Measurements from ENCODE around the gene CCN6. TPM values are rescaled to one million over a fixed set of nuclear protein-coding genes. Genes with fewer than 3 reads are reported as not detected.

The CCN6 gene
- under 1 TPM in 10 of 12 donors, not detected in 2; 0.16 to 0.52 (median 0.30) TPM for polyA plus RNA-seq (ENCODE audit: insufficient read length in 12 of 12)
- long read RNA-seq, donor 1, partial matches to known transcripts, result 32 of 32 reads
- long read RNA-seq, donor 1, other reads (novel, unspliced or antisense), result 0 of 32 reads
- long read RNA-seq, donor 2, result 0 reads
- long read RNA-seq, donor 3, result 0 reads
- long read RNA-seq, donor 4, result 0 reads
- long read RNA-seq, donor 5, result 0 reads
- long read RNA-seq, donor 6, result 0 reads
- long read RNA-seq, donor 7, result 0 reads
- long read RNA-seq, donor 8, result 0 reads
- long read RNA-seq, donor 9, result 0 reads
- long read RNA-seq, donor 10, result 0 reads
- long read RNA-seq, donor 11, result 0 reads

- no peak for DNase-seq
Observed at GRCh38 chr6:112054001-112054400, at the start of gene CCN6. Gene CCN6 (plus strand): TSS chr6:112054104. CDS start chr6:112054358, 254 bp downstream.

DNA sequence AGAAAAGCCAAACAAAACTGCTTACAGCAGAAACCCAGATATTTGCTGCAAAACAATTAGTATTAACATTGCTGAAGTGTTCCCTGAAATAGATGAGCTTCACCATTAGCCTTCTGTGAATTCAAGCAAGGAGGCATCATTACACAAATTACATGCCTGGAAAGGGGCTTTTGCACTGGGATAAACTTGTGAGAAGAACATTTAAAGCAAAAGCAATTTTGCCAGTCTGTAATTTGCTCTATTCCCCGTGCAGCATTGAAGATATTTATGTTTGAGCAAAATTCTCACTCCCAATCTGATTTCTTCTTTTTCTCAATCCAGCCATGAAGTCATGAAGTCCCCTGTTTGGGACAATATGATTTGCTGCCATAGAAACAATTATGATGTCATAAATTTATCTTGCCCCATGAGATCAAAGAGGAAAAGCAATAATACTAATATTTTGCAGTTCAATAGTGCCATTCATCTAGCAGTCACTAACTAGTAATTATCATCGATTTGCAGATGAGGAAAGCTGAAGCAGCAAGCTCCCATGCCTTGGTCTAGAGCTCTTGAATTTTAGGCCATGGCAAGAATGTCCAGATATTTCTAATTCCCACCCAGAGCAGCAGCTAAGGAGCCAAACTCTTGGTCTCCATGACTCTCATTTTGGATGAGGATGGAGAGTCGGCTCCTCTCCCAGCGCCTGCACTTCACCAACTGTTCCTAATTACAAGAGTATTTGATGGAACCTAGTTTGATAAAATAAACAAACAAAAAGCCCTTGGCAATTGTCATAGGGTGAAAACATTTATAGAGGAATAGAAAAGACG lies 49.5 kb upstream of the CCN6 start:
- DNase-seq, result no peak

GRCh38 chr6:112005013-112005371 lies 48.9 kb upstream of the CCN6 start:
- peak; percentile 90 for DNase-seq

GRCh38 chr6:112007254-112007653 lies 46.6 kb upstream of the CCN6 start:
- DNase-seq, result no peak

GRCh38 chr6:112007805-112008204 lies 46.1 kb upstream of the CCN6 start:
- no peak for DNase-seq

- no peak for DNase-seq
Observed at GRCh38 chr6:112008482-112008881, 45.4 kb upstream of the CCN6 start.

- DNase-seq, result no peak
Observed at GRCh38 chr6:112010328-112010727, 43.6 kb upstream of the CCN6 start.

GRCh38 chr6:112013051-112013450 lies 40.9 kb upstream of the CCN6 start:
- no peak for DNase-seq

DNA sequence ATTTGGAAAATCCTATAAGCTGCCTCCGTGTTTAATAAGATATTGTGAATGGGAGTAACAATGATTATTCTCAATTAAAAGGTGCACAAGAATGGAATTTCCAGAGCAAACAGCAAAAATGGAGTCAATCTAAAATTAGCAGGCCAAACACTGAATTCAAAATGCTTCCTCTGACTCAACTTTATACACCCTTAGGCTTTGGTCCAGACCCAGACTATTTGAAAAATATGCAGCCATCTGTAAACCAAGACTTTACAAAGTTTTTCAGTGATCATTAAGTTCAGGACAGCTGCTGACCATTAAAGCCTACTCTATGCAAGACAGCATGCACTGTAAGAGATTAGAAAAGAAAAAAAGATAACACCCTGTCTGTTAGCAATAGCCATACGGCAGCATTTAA lies 39.4 kb upstream of the CCN6 start:
- peak; percentile 59 for DNase-seq

GRCh38 chr6:112015725-112016124 lies 38.2 kb upstream of the CCN6 start:
- no peak for DNase-seq

GRCh38 chr6:112016320-112016719 lies 37.6 kb upstream of the CCN6 start:
- DNase-seq, result no peak

DNA sequence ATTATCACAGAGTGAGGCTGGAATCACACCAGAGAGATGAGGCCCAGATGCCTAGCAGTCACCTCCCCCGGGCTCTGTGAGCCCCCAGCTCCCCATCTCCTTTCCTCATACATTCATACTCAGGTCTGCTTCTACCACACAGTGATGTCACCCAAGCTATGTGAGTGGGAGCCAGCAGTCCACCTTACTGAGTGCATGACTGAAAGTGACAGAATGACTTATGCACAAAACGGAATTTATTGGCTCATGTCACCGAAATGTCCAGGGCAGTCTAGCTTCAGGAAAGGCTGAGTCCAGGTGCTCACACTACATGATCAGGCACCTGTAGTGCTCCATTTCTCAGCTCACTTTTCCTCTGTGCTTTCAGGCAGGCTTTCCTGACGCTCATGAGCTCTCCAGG lies 36.7 kb upstream of the CCN6 start:
- DNase-seq, result no peak

DNA sequence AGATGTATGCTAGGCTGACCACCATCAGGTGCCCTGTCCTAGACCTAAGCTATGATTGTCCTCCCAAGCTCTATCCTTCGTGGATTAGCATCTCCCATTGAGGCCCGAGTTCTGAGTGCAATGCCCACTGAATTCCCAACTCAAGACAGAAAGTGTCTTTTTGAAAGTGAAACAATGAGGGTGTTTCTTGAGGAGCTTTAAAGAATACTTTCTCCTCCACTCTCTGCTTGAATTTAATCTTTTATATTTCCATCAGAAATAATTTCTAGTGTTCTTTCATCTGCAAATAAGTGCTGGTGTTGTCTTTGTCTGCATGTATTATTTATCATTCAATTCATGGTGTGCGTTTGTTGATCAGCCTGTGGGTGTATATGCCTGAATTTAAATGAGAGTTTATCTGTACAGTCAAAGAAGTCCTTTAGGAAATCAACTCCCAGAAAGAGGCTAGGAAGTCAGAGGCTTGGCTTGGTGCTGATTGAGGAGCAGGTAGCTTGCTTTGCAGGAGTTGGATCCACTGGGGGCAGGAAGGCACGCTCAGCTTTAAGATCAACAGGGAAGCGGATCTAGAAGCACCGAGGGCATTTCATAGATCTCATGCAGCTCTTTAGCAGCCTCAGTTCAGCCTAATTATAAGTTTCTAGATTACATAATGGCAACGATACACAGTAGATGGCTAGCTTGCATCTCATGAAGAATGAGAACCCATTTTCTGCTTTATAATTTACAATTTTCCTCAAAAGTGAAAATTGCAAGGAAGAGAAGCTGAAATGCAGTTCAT lies 36.0 kb upstream of the CCN6 start:
- DNase-seq, result no peak

- DNase-seq, result peak; percentile 80
Observed at GRCh38 chr6:112018619-112019416, 35.1 kb upstream of the CCN6 start.

DNA sequence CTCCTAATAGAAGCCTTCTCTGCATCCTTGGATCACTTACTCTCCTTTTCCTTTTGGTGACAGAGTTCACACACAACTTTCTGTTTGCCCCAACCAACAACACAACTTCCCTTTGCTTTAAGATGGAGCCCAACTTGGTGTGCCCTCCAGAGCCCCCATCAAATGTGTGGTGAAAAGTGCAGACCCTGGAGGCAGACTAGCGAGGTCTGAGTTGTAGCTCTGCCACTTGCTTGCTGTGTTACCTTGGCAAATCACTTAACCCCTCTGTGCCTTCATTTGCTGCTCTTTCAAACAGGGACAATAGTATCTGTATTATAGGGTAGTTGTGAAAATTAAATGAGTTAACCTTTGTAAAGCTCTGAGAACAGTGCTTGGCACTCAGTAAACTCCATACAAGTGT lies 34.3 kb upstream of the CCN6 start:
- DNase-seq, result no peak

- no peak for DNase-seq
Observed at GRCh38 chr6:112021691-112022310, 32.1 kb upstream of the CCN6 start.

- DNase-seq, result no peak
Observed at GRCh38 chr6:112022749-112023148, 31.2 kb upstream of the CCN6 start.

DNA sequence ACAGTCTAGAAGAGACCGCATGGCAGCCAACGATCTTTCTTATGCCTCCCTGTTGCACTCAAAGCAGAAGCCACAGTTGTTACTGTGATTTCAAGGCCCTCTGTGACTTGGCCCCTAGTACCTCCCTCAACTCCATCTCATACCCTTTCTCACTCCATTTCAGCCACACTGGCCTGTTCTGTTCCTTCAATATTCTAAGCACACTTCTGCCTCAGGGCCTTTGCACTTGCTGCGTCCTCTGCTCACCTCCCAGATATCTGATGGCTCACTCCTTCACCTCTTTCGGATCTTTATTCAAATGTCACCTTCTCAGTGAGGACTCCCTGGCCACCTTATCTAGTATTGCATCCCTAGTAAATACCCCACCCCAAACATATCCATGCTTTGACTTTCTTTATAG lies 29.4 kb upstream of the CCN6 start:
- no peak for DNase-seq

DNA sequence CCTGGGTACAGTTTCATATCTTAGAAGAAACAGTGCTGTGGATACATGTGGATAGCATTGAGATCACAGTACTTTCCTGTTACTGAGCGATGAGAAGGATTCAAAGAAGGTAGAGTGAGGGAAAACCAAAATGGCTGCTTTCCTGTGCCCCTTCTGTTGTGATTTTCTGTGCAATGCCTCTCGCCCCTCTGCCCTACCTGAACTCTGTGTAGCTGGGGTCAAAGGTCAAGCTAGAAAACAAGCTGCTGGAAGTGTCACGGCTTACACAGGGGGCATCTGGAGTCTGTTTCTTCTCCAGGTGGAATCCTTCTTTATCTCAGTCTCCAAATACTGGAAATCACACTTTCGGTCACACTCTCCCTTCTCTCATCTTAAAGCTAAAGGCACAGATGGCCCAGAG lies 27.0 kb upstream of the CCN6 start:
- no peak for DNase-seq

- DNase-seq, result no peak
Observed at GRCh38 chr6:112027942-112028674, 25.8 kb upstream of the CCN6 start.

All from muscle of arm (tissue), 14 donors.